Endothelial cell (in vitro differentiated cells): ENCODE measurements around the gene LAT. TPM values are rescaled to one million over a fixed set of nuclear protein-coding genes. Genes with fewer than 3 reads are reported as not detected.

Experiments used
- DNase-seq: peaks from one replicate; pipeline ENCODE4 v3.0.0; 2021; ENCODE audit warnings: low spot score
- H3K27ac Mint-ChIP-seq: one replicate; pipeline ENCODE4 v1.8.0; 2021; ENCODE audit warnings: mixed read lengths, inconsistent platforms; ENCODE audit not compliant: unreplicated experiment
- H3K27me3 Mint-ChIP-seq: one replicate; pipeline ENCODE4 v1.8.0; 2021; ENCODE audit warnings: mild to moderate bottlenecking, moderate library complexity, mixed read lengths, inconsistent platforms; ENCODE audit not compliant: unreplicated experiment
- H3K36me3 Mint-ChIP-seq: one replicate; pipeline ENCODE4 v1.8.0; 2021; ENCODE audit warnings: mild to moderate bottlenecking, low read depth, mixed read lengths, inconsistent platforms; ENCODE audit not compliant: unreplicated experiment
- H3K4me1 Mint-ChIP-seq: one replicate; pipeline ENCODE4 v1.8.0; 2021; ENCODE audit warnings: mild to moderate bottlenecking, mixed read lengths, inconsistent platforms; ENCODE audit not compliant: unreplicated experiment
- H3K4me3 Mint-ChIP-seq: one replicate; pipeline ENCODE4 v1.8.0; 2021; ENCODE audit warnings: mild to moderate bottlenecking, mixed read lengths, inconsistent platforms; ENCODE audit not compliant: unreplicated experiment
- H3K9me3 Mint-ChIP-seq: one replicate; pipeline ENCODE4 v1.8.0; 2021; ENCODE audit warnings: mixed read lengths, inconsistent platforms; ENCODE audit not compliant: unreplicated experiment
- CTCF ChIP-seq: fragments of 200-600 bp; sonication (generic); IDR thresholded peaks from one replicate; pipeline ENCODE4 v1.5.0; 2021; ENCODE audit warnings: antibody characterized with exemption; ENCODE audit not compliant: unreplicated experiment
- total RNA-seq: library from RNA; stranded (reverse); fragmentation: NEBNext Ultra II Directional; extraction: Animal tissue kit (Norgen Biotek cat#: 25700); gene quantifications from one replicate; pipeline ENCODE4 v1.2.1, GENCODE V29; 2021; ENCODE audit not compliant: unreplicated experiment

The LAT gene
- total RNA-seq, 1 donor from 2014 or later, result 5.4 TPM

GRCh38 chr16:28982418-28982817, 2.4 kb upstream of the LAT start:
- Mint-ChIP-seq H3K27ac (peak overlapping the region; percentile 18), H3K4me1 (peaks cover 3% of the 10 kb centered on the region), H3K4me3 (no peak overlapping the region), H3K36me3 (peaks cover 38% of the 10 kb centered on the region), H3K9me3 (peaks cover 5% of the 10 kb centered on the region), H3K27me3 (peaks cover 6% of the 10 kb centered on the region)
- no peak for DNase-seq
- TF ChIP-seq CTCF, result no peak

- peak overlapping the region; percentile 18 for H3K27ac Mint-ChIP-seq
- H3K36me3 Mint-ChIP-seq, result peaks cover 41% of the 10 kb centered on the region
- no peak overlapping the region for H3K4me3 Mint-ChIP-seq
- peaks cover 6% of the 10 kb centered on the region for H3K27me3 Mint-ChIP-seq
- no peak for DNase-seq
- H3K4me1 Mint-ChIP-seq, result peaks cover 3% of the 10 kb centered on the region
- no peak for TF ChIP-seq CTCF
- peaks cover 6% of the 10 kb centered on the region for H3K9me3 Mint-ChIP-seq
Observed at GRCh38 chr16:28982949-28983348, 1.9 kb upstream of the LAT start.

GRCh38 chr16:28983644-28984043, 1.2 kb upstream of the LAT start:
- peaks cover 6% of the 10 kb centered on the region for H3K27me3 Mint-ChIP-seq
- peaks cover 3% of the 10 kb centered on the region for H3K4me1 Mint-ChIP-seq
- H3K27ac Mint-ChIP-seq, result no peak overlapping the region
- peaks cover 6% of the 10 kb centered on the region for H3K9me3 Mint-ChIP-seq
- peaks cover 37% of the 10 kb centered on the region for H3K36me3 Mint-ChIP-seq
- DNase-seq, result no peak
- no peak for TF ChIP-seq CTCF
- no peak overlapping the region for H3K4me3 Mint-ChIP-seq

GRCh38 chr16:28984091-28984490, 761 bp upstream of the LAT start:
- Mint-ChIP-seq H3K27me3 (peaks cover 6% of the 10 kb centered on the region), H3K4me3 (no peak overlapping the region), H3K9me3 (peaks cover 6% of the 10 kb centered on the region), H3K36me3 (peaks cover 37% of the 10 kb centered on the region), H3K4me1 (peaks cover 3% of the 10 kb centered on the region), H3K27ac (no peak overlapping the region)
- TF ChIP-seq CTCF, result no peak
- no peak for DNase-seq

- H3K27me3 Mint-ChIP-seq, result peaks cover 6% of the 10 kb centered on the region
- TF ChIP-seq CTCF, result no peak
- no peak overlapping the region for H3K4me3 Mint-ChIP-seq
- peaks cover 6% of the 10 kb centered on the region for H3K9me3 Mint-ChIP-seq
- peaks cover 47% of the 10 kb centered on the region for H3K36me3 Mint-ChIP-seq
- peaks cover 3% of the 10 kb centered on the region for H3K4me1 Mint-ChIP-seq
- DNase-seq, result no peak
- no peak overlapping the region for H3K27ac Mint-ChIP-seq
Observed at GRCh38 chr16:28985211-28986041, 574 bp downstream of the LAT start.
